ENCODE results near the gene KIF15.

DNA sequence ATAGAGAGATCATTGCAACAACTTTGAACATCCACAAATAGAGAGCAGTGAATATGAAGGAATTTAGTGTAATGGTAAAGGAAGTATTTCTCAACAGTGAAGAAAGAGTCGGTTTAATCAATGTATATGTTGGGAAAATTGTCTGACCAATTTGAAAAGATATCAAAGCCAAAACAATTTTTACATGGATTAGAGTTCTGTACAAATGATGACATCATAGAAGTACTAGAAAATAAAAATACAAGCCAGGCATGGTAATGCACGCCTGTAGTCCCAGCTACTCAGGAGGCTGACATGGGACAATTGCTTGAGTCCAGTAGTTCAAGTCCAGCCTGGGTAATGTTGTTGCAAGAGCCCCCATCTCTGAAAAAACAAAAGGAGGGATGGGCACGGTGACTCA lies 74.1 kb downstream of the KIF15 start:
- TF ChIP-seq, protein P1, sequence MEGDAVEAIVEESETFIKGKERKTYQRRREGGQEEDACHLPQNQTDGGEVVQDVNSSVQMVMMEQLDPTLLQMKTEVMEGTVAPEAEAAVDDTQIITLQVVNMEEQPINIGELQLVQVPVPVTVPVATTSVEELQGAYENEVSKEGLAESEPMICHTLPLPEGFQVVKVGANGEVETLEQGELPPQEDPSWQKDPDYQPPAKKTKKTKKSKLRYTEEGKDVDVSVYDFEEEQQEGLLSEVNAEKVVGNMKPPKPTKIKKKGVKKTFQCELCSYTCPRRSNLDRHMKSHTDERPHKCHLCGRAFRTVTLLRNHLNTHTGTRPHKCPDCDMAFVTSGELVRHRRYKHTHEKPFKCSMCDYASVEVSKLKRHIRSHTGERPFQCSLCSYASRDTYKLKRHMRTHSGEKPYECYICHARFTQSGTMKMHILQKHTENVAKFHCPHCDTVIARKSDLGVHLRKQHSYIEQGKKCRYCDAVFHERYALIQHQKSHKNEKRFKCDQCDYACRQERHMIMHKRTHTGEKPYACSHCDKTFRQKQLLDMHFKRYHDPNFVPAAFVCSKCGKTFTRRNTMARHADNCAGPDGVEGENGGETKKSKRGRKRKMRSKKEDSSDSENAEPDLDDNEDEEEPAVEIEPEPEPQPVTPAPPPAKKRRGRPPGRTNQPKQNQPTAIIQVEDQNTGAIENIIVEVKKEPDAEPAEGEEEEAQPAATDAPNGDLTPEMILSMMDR (optimal IDR thresholded peaks at IDR 0.05 in 1 of 3, IDR thresholded peaks at IDR 0.05 in 1 of 3, conservative IDR thresholded peaks at IDR 0.05 in 1 of 3; ENCODE audit: extremely low read depth in 1 of 3, insufficient read depth in 2 of 3, low read length in 3 of 3) = no peak
- no peak for TF ChIP-seq EZH2 (IDR thresholded peaks at IDR 0.05; ENCODE audit: low read length)
